Activated naive CD4-positive, alpha-beta T cell treated with anti-CD3 and anti-CD28 coated beads, Interleukin-2, amount 50 U/mL, for 24 hours (primary cell): Measurements from ENCODE around the gene ALG10.
"Not testable (repeated sequence)": the region's sequence is repeated elsewhere in the genome, so short reads cannot be mapped to it uniquely, and the experiment has no call there.

ENCODE experiments used
- H3K27ac Mint-ChIP-seq: one replicate; pipeline ENCODE4 v1.8.0; 2021; ENCODE audit warnings: mild to moderate bottlenecking, mixed read lengths
- H3K27me3 Mint-ChIP-seq: one replicate; pipeline ENCODE4 v1.8.0; 2021; ENCODE audit warnings: mixed read lengths
- H3K36me3 Mint-ChIP-seq: one replicate; pipeline ENCODE4 v1.8.0; 2021; ENCODE audit warnings: mixed read lengths
- H3K4me1 Mint-ChIP-seq: one replicate; pipeline ENCODE4 v1.8.0; 2021; ENCODE audit warnings: mixed read lengths
- H3K4me3 Mint-ChIP-seq: one replicate; pipeline ENCODE4 v1.8.0; 2021; ENCODE audit warnings: mild to moderate bottlenecking, mixed read lengths
- H3K9me3 Mint-ChIP-seq: one replicate; pipeline ENCODE4 v1.8.0; 2021; ENCODE audit warnings: mixed read lengths

ALG10 gene, protein sequence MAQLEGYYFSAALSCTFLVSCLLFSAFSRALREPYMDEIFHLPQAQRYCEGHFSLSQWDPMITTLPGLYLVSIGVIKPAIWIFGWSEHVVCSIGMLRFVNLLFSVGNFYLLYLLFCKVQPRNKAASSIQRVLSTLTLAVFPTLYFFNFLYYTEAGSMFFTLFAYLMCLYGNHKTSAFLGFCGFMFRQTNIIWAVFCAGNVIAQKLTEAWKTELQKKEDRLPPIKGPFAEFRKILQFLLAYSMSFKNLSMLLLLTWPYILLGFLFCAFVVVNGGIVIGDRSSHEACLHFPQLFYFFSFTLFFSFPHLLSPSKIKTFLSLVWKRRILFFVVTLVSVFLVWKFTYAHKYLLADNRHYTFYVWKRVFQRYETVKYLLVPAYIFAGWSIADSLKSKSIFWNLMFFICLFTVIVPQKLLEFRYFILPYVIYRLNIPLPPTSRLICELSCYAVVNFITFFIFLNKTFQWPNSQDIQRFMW

DNA sequence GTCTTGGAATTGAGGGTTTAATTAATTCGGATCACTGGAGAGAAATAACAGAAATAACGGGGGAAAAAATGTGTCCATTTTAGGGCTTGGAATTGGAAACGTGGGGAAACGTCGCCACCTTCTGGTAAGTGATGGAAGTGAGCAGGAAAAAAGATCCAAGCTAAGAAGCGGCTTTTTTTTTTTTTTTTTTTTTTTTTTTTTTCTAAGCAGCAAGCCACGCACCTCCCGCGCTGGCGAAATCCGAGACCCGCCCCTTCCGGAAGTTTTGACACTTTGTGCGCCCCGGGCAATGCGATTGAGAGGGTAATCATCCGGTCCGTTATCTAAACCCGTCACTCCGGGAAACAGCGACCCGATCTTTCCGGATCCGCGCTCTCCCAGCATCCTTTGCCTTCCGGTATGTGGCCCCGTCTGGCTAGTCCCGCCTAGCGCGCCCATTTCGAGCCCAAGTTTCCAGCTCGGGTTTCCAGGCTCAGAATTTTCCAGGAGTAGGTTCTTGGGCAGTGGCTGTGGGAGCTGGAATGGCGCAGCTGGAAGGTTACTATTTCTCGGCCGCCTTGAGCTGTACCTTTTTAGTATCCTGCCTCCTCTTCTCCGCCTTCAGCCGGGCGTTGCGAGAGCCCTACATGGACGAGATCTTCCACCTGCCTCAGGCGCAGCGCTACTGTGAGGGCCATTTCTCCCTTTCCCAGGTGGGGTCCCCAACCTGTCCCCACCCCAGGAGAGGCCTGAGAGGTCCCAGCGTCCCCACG, at the start of gene ALG10:
TSS of gene ALG10 (plus strand) at position 418 of the 752 bp plus-strand sequence. CDS start at position 522, 104 bp downstream.
- Mint-ChIP-seq H3K9me3 (no peaks in the 10 kb centered on the region), H3K4me1 (peaks cover 24% of the 10 kb centered on the region), H3K36me3 (peaks cover 6% of the 10 kb centered on the region), H3K4me3 (peak within 1 kb of the TSS; percentile 89), H3K27me3 (no peaks in the 10 kb centered on the region), H3K27ac (peak within 1 kb of the TSS; percentile 99)

DNA sequence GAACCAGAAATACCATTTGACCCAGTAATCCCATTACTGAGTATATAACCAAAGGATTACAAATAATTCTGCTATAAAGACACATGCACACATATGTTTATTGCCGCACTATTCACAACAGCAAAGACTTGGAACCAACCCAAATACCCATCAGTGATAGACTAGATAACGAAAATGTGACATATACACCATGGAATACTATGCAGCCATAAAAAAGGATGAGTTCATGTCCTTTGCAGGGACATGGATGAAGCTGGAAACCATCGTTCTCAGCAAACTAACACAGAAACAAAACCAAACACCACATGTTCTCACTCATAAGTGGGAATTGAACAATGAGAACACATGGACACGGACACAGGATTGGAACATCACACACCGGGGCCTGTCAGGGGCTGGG, 49.4 kb upstream of the ALG10 start:
- H3K27ac Mint-ChIP-seq, H3K4me3 Mint-ChIP-seq, H3K4me1 Mint-ChIP-seq, H3K27me3 Mint-ChIP-seq, H3K9me3 Mint-ChIP-seq, H3K36me3 Mint-ChIP-seq: not testable (repeated sequence)

DNA sequence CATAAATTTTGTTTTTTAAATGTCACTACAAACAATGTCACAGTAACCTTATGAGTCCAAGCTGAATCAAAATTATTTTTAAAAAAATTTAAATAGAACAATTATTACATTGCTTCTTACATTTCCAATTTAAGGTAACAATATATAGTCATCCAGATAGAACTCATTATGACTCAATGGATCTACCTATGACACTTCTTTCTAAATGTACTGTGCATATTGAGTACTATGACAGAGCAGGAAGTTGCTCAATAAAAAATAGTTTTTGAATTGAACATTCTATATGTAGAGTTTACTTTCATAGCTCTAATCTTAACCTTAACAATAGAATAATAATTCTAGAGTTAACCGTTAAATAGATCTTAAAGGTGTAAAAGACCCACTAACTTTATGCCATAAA, 44.4 kb upstream of the ALG10 start:
- Mint-ChIP-seq H3K4me3 (no peak overlapping the region), H3K27ac (no peak overlapping the region), H3K4me1 (no peaks in the 10 kb centered on the region), H3K9me3 (no peaks in the 10 kb centered on the region), H3K27me3 (peaks cover 4% of the 10 kb centered on the region), H3K36me3 (no peaks in the 10 kb centered on the region)

DNA sequence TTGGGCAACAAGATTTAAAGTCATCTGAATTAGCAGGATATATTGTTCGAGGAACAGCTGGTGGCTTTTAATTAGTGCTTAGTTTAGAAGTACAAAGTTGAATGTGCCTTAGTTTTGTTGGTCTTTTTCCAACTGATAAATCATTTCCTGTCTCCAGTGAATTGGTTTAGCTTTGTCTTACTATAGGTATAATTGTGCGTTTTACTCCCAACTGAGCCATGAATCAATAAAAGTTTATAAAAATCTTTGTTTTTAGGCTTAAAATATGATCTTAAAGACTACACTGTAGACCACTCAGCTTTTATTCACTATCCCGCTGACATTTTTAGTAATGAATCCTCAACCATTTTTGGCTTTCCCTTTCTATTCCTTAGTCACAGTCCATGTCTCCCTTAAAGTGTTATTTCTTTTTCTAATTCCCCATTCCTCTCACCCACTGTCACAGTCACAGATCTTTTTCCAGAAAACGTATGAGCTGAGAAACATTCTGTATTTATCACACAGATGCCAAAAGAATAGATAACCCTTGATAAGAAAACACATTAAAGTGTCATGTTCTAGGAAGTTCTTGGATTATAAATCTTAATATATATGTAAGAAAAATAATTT, 34.0 kb upstream of the ALG10 start:
- H3K27ac Mint-ChIP-seq = no peak overlapping the region
- no peaks in the 10 kb centered on the region for H3K4me1 Mint-ChIP-seq
- peaks cover 5% of the 10 kb centered on the region for H3K27me3 Mint-ChIP-seq
- H3K9me3 Mint-ChIP-seq = no peaks in the 10 kb centered on the region
- H3K36me3 Mint-ChIP-seq = no peaks in the 10 kb centered on the region
- no peak overlapping the region for H3K4me3 Mint-ChIP-seq

DNA sequence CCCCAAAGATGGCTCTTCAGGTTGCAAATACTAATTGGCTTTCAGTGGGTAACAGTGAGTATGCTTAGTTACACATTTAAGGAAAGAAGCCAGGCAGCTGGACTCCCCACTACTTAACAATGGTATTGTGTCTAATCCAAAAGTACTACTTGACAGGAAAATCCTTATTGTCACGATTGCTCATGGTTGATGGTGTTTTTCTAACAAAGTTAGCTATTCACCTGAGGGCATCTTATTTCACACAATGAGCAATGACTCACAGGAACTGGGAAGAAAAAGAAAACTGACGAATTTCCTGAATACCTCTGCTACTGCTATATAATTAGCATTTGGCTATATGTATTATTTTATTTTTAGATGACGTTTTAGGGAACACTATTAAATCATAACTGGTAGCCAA, 33.4 kb upstream of the ALG10 start:
- Mint-ChIP-seq H3K9me3 (no peaks in the 10 kb centered on the region), H3K4me3 (no peak overlapping the region), H3K4me1 (no peaks in the 10 kb centered on the region), H3K27ac (no peak overlapping the region), H3K27me3 (peaks cover 5% of the 10 kb centered on the region), H3K36me3 (no peaks in the 10 kb centered on the region)

DNA sequence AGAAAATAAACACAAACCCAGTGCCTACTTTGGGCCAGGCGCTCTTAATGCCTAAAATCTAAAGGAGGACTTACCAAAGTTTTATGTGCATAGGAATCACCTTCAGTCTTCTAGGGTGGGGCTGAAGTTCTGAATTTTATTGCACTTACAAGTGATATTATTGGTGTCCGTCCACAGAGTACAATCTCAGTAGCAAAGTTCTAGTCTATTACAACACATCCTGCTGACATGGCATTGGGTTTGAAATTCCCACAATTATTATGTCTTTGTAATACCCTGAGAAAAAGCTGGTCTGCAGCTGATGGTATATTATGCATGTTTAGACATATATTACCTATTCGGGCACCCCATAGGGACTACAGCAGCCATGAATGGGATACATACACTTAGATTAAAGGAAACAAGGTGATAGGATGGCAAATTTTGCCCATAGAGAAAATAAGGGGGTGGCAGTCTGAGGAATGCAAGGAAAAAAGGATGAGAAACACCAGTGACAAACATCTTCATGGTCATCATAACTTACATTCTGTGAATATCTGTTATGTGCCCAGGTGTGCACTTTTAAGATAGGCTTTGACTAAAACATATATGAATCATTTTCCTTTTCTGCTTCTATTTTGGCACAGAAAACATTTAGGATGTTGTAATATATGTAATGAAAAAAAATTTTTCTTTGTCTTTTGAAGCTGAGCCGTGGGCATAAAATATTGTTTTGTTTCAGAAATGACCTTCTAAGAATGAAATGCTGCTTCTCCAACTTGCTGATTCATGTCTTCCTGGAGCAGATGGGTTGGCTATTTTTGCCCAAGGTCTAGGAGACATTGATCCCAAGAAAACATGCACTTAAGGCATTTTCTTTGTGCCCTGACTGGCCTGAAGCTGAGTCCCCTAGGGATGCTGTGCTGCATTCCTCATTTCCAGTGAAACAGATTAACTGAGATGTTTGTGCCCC, 27.2 kb upstream of the ALG10 start:
- no peaks in the 10 kb centered on the region for H3K9me3 Mint-ChIP-seq
- H3K4me3 Mint-ChIP-seq = no peak overlapping the region
- peaks cover 8% of the 10 kb centered on the region for H3K27me3 Mint-ChIP-seq
- no peaks in the 10 kb centered on the region for H3K4me1 Mint-ChIP-seq
- no peak overlapping the region for H3K27ac Mint-ChIP-seq
- no peaks in the 10 kb centered on the region for H3K36me3 Mint-ChIP-seq

DNA sequence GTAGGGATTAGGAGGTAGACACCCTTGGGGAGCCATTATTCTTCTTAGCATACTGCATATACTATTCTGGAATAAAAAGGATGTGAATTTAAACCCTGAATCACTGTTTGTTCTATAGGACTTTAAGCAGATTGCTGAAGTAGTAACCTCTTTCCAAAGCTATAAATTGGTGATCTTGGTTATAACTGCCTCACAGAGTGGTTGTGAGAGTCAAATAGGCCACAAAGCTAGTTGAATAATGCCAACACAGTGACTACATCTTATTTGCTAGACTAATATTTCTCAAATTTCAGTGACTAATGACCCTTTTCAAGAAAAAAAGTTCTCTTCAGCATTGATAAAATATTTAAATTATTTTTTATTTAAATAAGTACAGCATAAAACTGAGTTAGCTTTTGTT, 13.5 kb upstream of the ALG10 start:
- not testable (repeated sequence) for H3K4me1 Mint-ChIP-seq, H3K27ac Mint-ChIP-seq, H3K4me3 Mint-ChIP-seq, H3K9me3 Mint-ChIP-seq, H3K36me3 Mint-ChIP-seq
- peaks cover 10% of the 10 kb centered on the region for H3K27me3 Mint-ChIP-seq

DNA sequence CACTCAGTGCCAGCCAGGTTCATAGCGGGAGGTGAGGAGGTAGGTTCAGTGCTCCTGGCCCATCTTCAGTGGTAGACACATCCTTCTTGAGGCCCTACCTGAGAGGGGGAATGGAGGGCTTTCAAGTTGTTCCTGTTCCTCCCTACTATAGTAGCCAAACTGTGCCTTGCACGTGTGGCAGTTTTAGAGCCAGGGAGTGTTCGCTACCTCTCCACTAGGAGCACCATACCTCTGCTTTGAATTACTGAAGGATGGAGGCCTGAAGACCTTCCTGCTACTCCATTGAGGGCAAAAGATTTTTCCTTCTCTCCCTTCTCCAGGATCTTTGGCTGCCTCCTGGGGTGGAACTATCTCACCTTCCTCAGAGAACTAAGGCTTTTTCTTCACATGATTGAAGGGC, 5.9 kb upstream of the ALG10 start:
- Mint-ChIP-seq H3K27me3 (peaks cover 1% of the 10 kb centered on the region), H3K4me3 (no peak overlapping the region), H3K36me3 (no peaks in the 10 kb centered on the region), H3K9me3 (no peaks in the 10 kb centered on the region), H3K4me1 (peaks cover 3% of the 10 kb centered on the region), H3K27ac (peak overlapping the region; percentile 76)

DNA sequence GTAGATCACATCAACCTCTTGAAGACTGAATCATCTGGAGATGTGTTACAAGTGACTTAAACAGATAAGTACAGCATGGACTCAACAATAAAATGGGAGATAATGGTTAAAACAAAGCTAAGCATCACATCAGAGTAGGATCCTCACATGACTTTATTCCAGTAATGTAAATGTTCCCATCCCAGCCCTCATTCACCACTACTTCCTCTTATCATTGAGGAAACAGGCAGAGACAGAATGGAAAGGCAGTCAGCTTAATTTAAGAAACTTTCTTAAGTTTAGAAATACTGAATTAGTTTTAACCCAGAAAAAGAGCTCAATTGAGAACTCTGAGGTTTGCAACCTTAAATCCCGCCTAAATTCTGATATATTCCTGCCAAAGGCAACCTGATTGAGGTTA, 1.2 kb upstream of the ALG10 start:
- Mint-ChIP-seq H3K9me3 (no peaks in the 10 kb centered on the region), H3K36me3 (peaks cover 3% of the 10 kb centered on the region), H3K4me1 (peaks cover 22% of the 10 kb centered on the region), H3K27me3 (no peaks in the 10 kb centered on the region), H3K4me3 (peak overlapping the region; percentile 8), H3K27ac (peak overlapping the region; percentile 57)

DNA sequence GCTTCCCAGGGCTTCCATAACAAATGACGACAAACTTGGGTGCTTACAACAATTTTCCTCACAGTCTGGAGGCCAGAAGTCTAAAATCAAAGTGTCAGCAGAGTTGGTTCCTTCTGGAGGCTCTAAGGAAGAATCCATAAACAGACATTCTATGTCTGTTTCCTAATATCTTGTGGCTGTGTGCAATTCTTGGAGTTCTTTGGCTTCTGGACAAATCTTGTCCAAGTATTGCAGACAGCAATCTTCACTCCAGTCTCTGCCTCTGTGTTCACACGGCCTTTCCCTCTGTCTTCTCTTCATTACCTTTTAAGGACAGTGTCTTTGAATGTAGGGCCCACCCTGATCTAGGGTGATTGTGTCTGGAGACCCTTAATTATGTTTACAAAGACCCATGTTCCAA, 5.4 kb downstream of the ALG10 start:
- not testable (repeated sequence) for H3K27me3 Mint-ChIP-seq, H3K27ac Mint-ChIP-seq, H3K9me3 Mint-ChIP-seq, H3K4me3 Mint-ChIP-seq, H3K36me3 Mint-ChIP-seq
- H3K4me1 Mint-ChIP-seq = peaks cover 21% of the 10 kb centered on the region

DNA sequence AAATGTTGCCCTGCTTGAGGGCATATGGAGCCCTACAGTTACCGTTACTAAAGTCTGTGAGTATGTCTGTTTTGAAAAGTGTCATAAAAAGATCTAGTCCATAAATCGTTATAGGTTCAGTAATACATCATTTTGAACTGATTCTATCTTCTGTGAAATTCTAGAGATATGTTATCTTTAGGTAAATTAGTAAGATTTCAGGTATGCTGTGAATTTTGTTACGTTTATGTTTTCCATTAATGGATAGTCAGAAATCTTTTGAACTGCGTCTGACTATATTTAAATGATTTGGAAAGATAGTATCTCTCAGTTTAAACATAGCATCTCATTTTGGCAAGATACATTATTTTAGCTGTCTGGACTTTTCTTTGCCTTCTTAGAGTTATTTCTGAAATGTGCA, 8.3 kb downstream of the ALG10 start:
- no peak overlapping the region for H3K27ac Mint-ChIP-seq
- H3K9me3 Mint-ChIP-seq = no peaks in the 10 kb centered on the region
- H3K36me3 Mint-ChIP-seq = peaks cover 3% of the 10 kb centered on the region
- H3K4me3 Mint-ChIP-seq = no peak overlapping the region
- no peaks in the 10 kb centered on the region for H3K27me3 Mint-ChIP-seq
- peaks cover 3% of the 10 kb centered on the region for H3K4me1 Mint-ChIP-seq

DNA sequence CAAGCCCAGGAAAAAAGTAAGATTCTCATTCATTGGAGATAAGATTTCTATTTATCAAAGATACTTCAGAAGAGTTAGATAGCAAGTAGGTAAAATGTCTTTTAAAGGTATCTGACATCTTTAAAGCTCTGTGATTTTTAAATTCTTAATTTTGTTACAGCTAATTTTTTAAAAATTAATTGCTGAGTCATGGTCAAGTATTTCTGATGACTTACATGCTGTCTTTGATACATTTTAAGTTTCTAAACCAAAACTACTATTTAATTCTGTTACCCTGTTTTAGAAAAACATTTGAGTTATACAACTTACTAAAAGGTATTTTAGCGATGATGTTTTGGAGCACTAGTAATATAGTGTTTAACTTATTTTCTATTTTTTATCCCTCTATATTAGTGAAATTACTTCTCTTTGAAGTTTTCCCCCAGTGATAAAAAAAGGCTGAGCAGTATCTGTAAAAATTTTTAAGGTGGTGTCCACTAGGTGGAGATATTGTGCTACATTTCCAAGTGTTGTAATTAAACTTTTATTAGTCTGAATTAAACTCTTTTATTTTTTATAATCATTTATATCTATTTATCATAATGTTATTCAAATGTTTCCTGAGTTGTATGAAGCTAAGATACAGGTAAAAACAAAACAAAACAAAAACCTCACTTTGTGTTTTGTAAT, 11.5 kb downstream of the ALG10 start:
- H3K4me3 Mint-ChIP-seq = no peak overlapping the region
- no peaks in the 10 kb centered on the region for H3K4me1 Mint-ChIP-seq
- H3K36me3 Mint-ChIP-seq = peaks cover 3% of the 10 kb centered on the region
- H3K27me3 Mint-ChIP-seq = no peaks in the 10 kb centered on the region
- no peaks in the 10 kb centered on the region for H3K9me3 Mint-ChIP-seq
- no peak overlapping the region for H3K27ac Mint-ChIP-seq

DNA sequence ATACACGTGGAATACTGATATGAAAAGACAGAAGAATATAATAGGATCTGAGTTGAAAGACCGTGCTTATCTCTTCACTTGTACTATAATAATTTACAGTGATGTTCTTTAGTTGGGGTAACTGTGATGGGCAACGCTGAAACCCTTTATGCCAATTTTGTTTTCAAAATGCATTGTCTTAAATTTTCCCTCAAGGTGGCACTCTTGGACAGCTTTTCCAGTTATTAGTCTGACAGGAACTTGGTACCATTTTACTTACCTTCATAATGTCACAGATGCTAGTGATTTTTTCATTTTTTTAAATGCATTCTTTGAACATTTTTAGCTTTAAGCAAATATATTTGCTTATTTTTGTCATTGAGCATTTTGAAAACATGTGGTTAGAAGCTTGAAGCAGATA, 16.1 kb downstream of the ALG10 start:
- H3K4me3 Mint-ChIP-seq, H3K36me3 Mint-ChIP-seq, H3K27ac Mint-ChIP-seq, H3K4me1 Mint-ChIP-seq, H3K27me3 Mint-ChIP-seq, H3K9me3 Mint-ChIP-seq: not testable (repeated sequence)

DNA sequence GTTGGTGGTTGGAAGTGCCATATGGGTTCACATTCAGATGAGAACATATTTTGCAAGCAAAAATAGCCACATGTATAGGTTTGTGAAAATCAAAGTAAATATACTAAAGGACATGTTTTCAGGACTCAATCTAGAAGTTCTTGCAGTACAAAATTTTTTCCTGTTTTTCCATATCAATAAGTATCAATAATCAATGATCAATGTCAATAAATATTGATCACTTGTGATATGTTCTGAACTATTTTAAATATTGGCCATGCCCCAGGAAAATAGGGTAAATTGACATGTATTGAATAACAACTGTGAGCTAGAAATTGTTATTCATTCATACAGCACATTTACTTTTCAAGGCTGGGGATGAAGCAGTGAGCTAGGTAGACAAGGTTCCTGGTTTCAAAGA, 24.3 kb downstream of the ALG10 start:
- Mint-ChIP-seq H3K27ac (no peak overlapping the region), H3K9me3 (peaks cover 10% of the 10 kb centered on the region), H3K4me3 (no peak overlapping the region), H3K27me3 (no peaks in the 10 kb centered on the region), H3K4me1 (no peaks in the 10 kb centered on the region), H3K36me3 (peaks cover 5% of the 10 kb centered on the region)

DNA sequence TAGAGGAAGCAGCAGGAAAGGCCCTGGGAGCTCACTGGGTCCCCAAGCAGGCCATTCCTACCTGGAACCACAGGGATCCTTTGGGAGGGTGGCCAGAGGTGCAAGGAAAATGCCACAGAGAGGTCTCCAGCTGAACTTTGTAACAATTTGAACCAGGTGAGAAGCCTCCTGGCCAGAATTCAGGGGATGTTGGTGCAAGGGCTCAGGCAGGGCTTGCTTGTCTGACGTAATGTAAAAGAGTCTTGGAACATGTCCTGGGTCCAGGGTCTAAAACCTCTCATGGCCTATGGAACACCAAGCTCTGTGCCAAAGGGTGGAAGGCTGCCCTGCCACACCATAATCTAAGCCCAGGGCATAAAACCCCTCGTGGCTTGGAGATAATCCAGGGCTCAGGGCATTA, 25.6 kb downstream of the ALG10 start:
- not testable (repeated sequence) for H3K27me3 Mint-ChIP-seq, H3K4me1 Mint-ChIP-seq, H3K4me3 Mint-ChIP-seq, H3K27ac Mint-ChIP-seq, H3K36me3 Mint-ChIP-seq
- peaks cover 20% of the 10 kb centered on the region for H3K9me3 Mint-ChIP-seq
